ENCODE measurements around the gene CDC14B.
"Not testable (repeated sequence)": the region's sequence is repeated elsewhere in the genome, so short reads cannot be mapped to it uniquely, and the experiment has no call there.

CDC14B gene

GRCh38 chr9:96524764-96525163 lies 94.9 kb downstream of the CDC14B start:
- DNase-seq = no peak

- DNase-seq = no peak
Observed at GRCh38 chr9:96524045-96524444, 95.6 kb downstream of the CDC14B start.

DNA sequence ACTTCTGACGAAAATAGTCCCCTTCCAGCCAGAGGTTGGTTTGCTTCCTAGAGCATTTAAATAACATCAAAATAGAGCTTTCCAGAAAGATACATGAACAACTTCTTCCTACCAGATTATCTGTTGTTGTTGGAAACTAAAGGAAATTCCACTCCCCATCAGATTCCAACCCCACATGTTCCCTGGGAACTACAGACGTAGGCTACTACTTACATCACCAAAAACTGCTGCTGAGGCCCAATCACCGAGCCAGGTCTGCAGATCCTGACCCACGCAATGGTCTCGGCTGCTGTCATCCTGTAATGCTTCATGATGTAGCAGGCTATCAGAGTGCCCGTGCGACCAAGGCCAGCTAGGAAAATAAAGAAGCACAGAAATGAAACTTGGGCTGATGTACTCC lies 96.3 kb downstream of the CDC14B start:
- no peak for DNase-seq

DNA sequence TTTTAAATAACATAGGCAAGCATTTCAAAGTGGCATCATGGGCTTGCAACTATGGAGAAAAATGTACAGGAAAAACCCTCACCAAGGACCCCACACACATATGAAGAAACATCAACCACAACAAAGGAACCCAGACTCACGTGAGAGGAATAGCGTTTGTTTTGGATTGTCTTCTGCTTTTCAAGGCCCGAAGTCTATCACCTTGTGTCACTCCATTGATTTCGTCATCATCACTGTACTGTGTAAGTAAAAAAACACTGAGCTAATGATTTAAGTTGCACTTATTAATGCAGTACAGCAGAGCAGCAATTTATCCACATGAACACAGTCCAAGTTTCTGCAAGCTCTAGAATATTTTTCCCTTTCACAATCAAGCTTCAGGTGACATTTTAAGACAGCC lies 97.3 kb downstream of the CDC14B start:
- no peak for DNase-seq

DNA sequence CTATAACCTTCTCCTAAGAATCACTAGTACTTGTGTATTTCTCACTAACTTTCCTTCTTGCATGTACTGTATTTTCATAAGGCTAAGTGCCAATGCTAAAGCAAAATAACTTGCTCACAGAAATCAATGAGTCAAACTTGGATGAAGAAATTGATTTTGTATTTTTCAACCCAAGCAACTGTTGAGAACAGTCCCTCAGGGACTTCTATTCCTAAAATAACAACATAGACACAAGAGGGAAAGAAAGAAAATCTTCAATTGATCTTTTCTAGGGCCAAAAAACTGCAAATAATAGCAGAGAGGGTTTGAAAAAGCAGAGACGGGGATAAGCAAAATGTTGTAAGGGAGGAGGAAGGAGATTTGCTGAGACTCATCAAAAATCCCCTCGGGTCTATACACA lies 99.9 kb downstream of the CDC14B start:
- DNase-seq = no peak

- no peak for DNase-seq
Observed at GRCh38 chr9:96519095-96519494, 100.5 kb downstream of the CDC14B start.

- no peak for DNase-seq
Observed at GRCh38 chr9:96515621-96516470, 103.8 kb downstream of the CDC14B start.

- no peak for DNase-seq
Observed at GRCh38 chr9:96514800-96515158, 104.9 kb downstream of the CDC14B start.

DNA sequence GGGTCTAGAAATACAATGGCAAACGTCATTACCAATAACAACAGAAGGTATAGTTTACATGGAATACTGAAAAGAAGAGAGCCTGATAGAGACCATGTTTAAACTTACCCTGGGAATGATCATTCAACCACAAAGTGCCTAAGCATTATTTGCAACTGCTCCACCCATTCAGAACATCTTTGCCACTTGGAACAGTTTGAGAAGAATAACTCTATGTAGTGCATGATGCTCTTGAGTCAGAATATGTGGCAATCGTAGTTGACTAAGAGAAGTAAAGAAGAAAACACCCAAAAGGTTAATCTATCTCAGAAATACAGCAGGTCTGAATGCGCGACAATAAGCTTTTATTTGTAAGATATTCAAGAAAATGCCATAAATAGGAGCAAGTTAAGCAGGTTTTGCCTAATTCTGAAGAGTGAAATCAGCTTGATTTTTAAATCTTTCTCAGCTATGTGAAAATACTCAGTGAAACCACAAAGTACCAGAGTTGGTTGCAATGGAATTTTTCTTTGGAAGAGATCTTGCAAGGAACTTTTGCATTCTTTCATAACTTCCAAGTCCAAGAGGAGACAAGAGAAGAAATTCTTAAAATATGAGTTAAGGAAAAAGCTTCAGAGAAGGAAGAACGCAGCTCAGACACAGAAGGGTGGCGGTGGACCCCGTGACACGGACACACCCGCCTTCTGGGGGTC lies 105.4 kb downstream of the CDC14B start:
- DNase-seq = no peak

- DNase-seq = no peak
Observed at GRCh38 chr9:96513622-96514021, 106.0 kb downstream of the CDC14B start.

DNA sequence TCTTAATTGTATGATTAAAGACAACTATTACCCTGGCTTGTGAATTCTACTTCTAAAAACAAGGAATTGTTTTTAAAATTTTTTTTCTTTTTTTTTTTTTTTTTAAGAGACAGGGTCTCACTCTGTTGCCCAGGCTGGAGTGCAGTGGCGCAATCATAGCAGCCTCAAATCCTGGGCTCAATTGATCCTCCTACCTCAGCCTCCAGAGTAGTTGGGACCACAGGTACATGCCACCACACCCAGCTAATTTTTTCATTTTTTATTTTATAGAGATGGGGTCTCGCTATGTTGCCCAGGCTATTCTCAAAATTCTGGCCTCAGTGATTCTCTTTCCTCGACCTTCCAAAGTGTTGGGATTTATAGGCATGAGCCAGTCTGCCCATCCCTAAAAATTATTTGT lies 107.4 kb downstream of the CDC14B start:
- no peak for DNase-seq

GRCh38 chr9:96510258-96510657 lies 109.4 kb downstream of the CDC14B start:
- no peak for DNase-seq

- DNase-seq = no peak
Observed at GRCh38 chr9:96509848-96510247, 109.8 kb downstream of the CDC14B start.

DNA sequence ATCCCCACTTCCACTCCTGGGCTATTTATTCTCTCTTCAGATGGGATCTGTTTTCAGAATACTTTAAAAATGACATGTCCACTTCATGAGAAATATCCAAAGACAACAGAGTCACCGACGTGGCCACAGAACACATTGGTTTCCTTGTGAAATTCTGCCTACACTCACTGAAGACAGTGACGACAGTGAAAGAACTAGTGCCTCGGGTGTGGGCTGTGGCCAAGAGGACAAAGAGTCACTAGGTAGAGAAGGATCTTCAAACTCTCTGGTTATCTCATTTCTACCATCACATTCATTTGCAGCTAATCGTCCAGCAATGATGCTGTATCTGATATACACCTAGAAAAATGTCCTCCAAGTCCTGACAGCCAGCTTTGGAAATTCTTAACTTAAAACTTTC lies 110.6 kb downstream of the CDC14B start:
- no peak for DNase-seq

DNA sequence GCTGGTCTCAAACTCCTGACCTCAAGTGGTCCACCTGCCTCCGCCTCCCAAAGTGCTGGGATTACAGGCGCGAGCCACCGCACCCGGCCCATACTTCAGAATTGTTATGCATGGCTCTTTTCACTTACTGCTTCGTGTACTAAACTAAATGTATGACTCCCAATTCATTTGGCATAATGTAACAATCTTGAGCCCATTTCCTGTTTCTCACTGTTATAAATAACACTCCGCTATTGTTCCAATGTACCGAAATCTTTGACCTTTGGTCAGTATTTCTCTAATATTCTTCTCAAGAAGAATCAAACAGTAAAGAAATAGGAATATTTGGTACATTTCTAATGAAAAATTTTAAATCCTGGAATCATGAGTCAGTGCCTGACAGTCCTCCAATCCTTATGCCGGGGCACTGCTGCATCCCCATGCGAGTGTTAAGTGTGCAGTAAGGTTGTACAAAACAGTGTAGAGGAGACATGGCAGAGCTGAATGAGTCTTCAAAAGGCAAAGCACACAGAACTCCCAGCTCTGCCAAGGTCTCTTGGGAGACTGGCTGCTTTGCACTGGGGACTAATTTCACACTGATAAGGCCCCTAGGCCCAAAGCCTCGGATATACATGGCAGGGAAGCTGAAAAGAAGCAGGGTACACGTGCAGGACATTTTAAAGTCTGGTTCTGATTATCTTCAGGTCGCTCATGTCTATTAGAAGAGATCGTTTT lies 111.3 kb downstream of the CDC14B start:
- DNase-seq = no peak

GRCh38 chr9:96505316-96505991 lies 114.2 kb downstream of the CDC14B start:
- DNase-seq = no peak

DNA sequence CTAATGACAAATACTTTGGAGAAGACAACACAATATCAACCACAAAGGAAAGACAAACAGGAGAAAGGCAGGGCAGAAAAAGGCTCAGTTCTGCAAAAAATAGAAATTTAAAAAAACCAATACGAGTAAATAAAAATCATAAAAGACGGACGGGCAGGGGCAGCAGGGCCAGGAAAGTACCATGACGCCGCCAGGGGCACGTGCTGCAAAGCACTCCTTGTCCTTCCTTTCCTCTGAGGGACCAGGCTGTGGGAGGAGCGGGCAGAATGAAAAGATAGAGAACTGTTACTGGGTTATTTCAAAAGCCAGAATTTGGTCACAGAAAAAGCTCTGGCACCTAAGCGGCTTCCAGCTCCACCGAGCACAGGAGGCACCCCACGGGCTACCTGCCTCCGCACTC lies 115.7 kb downstream of the CDC14B start:
- no peak for DNase-seq

- DNase-seq = not testable (repeated sequence)
Observed at GRCh38 chr9:96503374-96503748, 116.3 kb downstream of the CDC14B start.

GRCh38 chr9:96502539-96503373 lies 116.9 kb downstream of the CDC14B start:
- DNase-seq = no peak

GRCh38 chr9:96501633-96502538 lies 117.8 kb downstream of the CDC14B start:
- DNase-seq = no peak

Measured in GOT3 (cell line).